ENCODE data around the gene CRYGD. TPM values are rescaled to one million over a fixed set of nuclear protein-coding genes. Genes with fewer than 3 reads are reported as not detected.
"Not testable (repeated sequence)": the region's sequence is repeated elsewhere in the genome, so short reads cannot be mapped to it uniquely, and the experiment has no call there.

Gene CRYGD
- total and polyA plus RNA-seq, 7 donors: not detected

DNA sequence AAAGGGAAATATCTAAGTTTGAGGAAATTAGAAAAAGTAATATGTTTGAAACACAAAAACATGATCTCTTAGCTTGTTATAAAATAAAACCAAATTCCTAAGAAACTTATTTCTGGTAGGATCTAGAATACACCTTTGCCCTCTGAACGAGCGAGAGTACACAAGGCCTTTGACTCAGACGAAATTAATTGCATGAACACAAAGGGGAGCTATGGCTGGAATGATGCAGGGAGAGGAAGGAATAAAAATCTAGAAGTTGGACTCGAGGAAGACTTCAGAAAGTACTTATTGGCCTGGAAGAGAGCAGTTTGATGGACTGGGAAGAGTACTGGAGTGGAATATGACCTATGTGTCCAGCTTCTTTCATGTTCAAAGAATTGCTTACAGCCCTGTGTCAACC is 927 bp upstream of the CRYGD start:
- no peaks in the 10 kb centered on the region for H3K36me3 ChIP-seq (ENCODE audit: insufficient read depth in 1 of 2, low read depth in 1 of 2)
- 76 to 82% (median 78%) methylated on average over 4 of the region's 4 CpGs for WGBS, 3 donors
- H3K4me1 ChIP-seq: no peaks in the 10 kb centered on the region
- DNase-seq: no peak
- H3K9me3 ChIP-seq: no peaks in the 10 kb centered on the region
- no peak for ATAC-seq
- H3K27ac ChIP-seq: no peak overlapping the region
- H3K27me3 ChIP-seq (ENCODE audit: insufficient read depth in 3 of 3, low read length in 2 of 3): peaks cover 0 to 29% (median 0%) of the 10 kb centered on the region in 3 donors
- intact Hi-C loops (cut with DNase I): no loop called here
- TF ChIP-seq, protein P1, sequence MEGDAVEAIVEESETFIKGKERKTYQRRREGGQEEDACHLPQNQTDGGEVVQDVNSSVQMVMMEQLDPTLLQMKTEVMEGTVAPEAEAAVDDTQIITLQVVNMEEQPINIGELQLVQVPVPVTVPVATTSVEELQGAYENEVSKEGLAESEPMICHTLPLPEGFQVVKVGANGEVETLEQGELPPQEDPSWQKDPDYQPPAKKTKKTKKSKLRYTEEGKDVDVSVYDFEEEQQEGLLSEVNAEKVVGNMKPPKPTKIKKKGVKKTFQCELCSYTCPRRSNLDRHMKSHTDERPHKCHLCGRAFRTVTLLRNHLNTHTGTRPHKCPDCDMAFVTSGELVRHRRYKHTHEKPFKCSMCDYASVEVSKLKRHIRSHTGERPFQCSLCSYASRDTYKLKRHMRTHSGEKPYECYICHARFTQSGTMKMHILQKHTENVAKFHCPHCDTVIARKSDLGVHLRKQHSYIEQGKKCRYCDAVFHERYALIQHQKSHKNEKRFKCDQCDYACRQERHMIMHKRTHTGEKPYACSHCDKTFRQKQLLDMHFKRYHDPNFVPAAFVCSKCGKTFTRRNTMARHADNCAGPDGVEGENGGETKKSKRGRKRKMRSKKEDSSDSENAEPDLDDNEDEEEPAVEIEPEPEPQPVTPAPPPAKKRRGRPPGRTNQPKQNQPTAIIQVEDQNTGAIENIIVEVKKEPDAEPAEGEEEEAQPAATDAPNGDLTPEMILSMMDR (IDR thresholded peaks at IDR 0.05): no peak
- H3K4me3 ChIP-seq: no peak overlapping the region

DNA sequence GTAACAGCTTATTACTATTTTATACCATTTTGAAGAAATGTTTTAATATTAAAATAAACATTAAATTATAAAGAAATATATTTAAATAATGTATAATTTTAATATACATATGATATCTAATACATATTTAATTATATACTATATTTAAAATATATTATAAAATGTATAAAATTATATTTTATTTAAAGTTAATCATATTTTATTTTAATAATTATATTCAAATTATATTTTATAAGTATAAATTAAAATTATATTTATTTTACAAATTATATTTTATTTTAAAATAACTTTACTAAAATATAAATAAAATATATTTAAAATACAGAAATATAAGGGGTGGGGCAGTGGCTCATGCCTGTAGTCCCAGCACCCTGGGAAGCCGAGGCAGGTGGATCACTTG is 2.1 kb downstream of the CRYGD start:
- no peaks in the 10 kb centered on the region for H3K36me3 ChIP-seq (ENCODE audit: insufficient read depth in 1 of 2, low read depth in 1 of 2)
- ATAC-seq (no peak), DNase-seq (no peak)
- H3K9me3 ChIP-seq: no peaks in the 10 kb centered on the region
- peaks cover 0 to 24% (median 0%) of the 10 kb centered on the region in 3 donors for H3K27me3 ChIP-seq (ENCODE audit: insufficient read depth in 3 of 3, low read length in 2 of 3)
- intact Hi-C loops (cut with DNase I): no loop called here
- H3K4me1 ChIP-seq: no peaks in the 10 kb centered on the region
- WGBS, 3 donors: 90 to 97% (median 97%) methylated on average over 1 of the region's 1 CpG
- H3K4me3 ChIP-seq: no peak overlapping the region
- no peak overlapping the region for H3K27ac ChIP-seq
- TF ChIP-seq, protein P1 (IDR thresholded peaks at IDR 0.05): no peak

DNA sequence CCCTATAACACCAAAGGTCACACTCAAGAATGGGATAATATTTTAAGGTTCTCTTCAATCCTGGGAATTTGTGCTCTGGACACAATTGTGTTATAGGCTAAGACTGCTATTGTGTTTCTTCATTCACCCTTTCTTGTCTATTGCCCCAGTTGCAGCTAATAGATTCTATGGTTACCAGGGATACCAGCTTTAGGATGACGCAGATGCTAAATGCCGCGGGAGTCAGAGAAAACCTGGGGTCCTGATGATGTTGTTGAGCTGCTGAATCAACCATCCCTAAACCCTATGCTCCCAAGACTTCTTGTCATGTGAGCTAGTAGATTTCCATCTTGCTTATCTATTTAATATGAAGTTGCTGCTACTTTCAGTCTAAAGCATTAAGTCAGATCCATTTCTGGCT is 5.4 kb downstream of the CRYGD start:
- Histone ChIP-seq H3K27ac (no peak overlapping the region), H3K27me3 (ENCODE audit: insufficient read depth in 3 of 3, low read length in 2 of 3) (peaks cover 0 to 14% (median 0%) of the 10 kb centered on the region in 3 donors), H3K4me3 (no peak overlapping the region), H3K9me3 (no peaks in the 10 kb centered on the region), H3K36me3 (ENCODE audit: insufficient read depth in 1 of 2, low read depth in 1 of 2) (no peaks in the 10 kb centered on the region), H3K4me1 (no peaks in the 10 kb centered on the region)
- WGBS, 3 donors: 89 to 93% (median 93%) methylated on average over 3 of the region's 3 CpGs
- DNase-seq: no peak
- intact Hi-C loops (cut with DNase I): no loop called here
- ATAC-seq: no peak
- TF ChIP-seq, protein P1 (IDR thresholded peaks at IDR 0.05): no peak

DNA sequence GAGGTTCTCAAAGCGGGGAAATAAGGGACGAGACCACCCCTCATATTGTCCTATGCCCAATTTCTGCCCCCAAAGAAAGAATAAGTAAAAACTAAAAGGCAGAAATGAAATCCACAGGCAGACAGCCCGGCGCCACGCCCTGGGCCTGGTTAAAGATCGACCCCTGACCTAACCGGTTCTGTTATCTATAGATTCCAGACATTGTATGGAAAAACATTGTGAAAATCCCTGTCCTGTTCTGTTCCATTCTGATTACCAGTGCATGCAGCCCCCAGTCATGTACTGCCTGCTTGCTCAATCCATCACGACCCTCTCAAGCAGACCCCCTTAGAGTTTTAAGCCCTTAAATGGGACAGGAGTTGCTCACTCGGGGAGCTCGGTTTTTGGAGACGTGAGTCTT is 6.9 kb downstream of the CRYGD start:
- H3K27me3 ChIP-seq (ENCODE audit: insufficient read depth in 3 of 3, low read length in 2 of 3): peaks cover 0 to 20% (median 2%) of the 10 kb centered on the region in 3 donors
- 90 to 95% (median 91%) methylated on average over 11 of the region's 11 CpGs for WGBS, 3 donors
- intact Hi-C loops (cut with DNase I); DNase-seq; H3K4me1 ChIP-seq; ATAC-seq; H3K4me3 ChIP-seq; H3K27ac ChIP-seq; H3K9me3 ChIP-seq; H3K36me3 ChIP-seq (ENCODE audit: insufficient read depth in 1 of 2, low read depth in 1 of 2): not testable (repeated sequence)

DNA sequence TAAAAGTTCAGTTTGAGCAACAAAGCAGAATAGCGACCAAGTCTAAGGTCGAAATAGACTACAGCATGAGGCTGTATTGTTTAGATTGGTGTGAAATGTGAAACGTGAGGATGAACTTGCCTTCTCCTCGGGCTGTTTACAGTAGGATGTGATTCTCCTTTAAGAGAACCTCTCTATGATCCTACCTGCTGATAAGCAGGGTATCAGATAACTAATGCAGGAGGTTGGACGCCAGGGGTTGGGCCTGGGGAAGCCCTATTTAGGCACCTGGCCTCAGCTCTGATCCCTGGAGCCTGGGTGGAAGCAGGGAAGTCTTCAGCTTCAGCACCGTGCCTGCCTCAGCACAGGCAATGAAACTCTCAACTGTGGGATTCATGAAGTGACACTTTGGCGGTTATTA is 11.4 kb downstream of the CRYGD start:
- 32 to 44% (median 36%) methylated on average over 7 of the region's 7 CpGs for WGBS, 3 donors
- TF ChIP-seq, protein P1 (IDR thresholded peaks at IDR 0.05): no peak
- no peak for ATAC-seq
- Histone ChIP-seq H3K4me1 (no peaks in the 10 kb centered on the region), H3K9me3 (no peaks in the 10 kb centered on the region), H3K27me3 (ENCODE audit: insufficient read depth in 3 of 3, low read length in 2 of 3) (peaks cover 0 to 22% (median 2%) of the 10 kb centered on the region in 3 donors), H3K27ac (no peak overlapping the region), H3K36me3 (ENCODE audit: insufficient read depth in 1 of 2, low read depth in 1 of 2) (no peaks in the 10 kb centered on the region), H3K4me3 (no peak overlapping the region)
- no peak for DNase-seq
- intact Hi-C loops (cut with DNase I): no loop called here

DNA sequence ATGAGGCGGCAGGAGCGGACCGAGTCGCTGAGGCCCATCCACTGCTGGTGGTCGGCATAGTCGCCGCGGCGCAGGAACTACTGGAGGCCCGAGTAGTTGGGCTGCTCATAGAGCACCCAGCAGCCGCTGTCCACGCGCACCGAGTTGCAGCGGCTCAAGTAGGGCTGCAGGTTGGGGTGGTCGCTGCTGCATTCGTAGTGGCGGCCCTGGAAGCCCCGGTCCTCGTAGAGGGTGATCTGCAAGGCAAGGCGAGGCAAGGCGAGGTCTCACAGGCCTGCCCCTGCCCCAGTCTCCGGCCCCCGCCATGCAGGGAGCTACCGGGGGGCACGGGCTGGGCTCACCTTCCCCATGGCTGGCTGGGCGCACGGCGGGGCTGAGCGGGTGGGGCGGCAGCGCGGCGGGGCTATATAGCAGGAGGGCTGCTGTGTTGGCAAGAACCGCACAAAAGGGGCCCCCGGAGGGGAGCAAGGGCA is 12.0 kb downstream of the CRYGD start:
- H3K36me3 ChIP-seq (ENCODE audit: insufficient read depth in 1 of 2, low read depth in 1 of 2); H3K4me1 ChIP-seq; ATAC-seq; intact Hi-C loops (cut with DNase I); H3K27ac ChIP-seq; H3K4me3 ChIP-seq; H3K9me3 ChIP-seq; DNase-seq: not testable (repeated sequence)
- H3K27me3 ChIP-seq (ENCODE audit: insufficient read depth in 3 of 3, low read length in 2 of 3): peaks cover 0 to 22% (median 2%) of the 10 kb centered on the region in 3 donors
- 8 to 33% (median 12%) methylated on average over 28 to 36 of the region's 36 CpGs for WGBS, 3 donors

Measured in psoas muscle (tissue), 8 donors.